Renal cortex interstitium (tissue), 11 donors: Measurements from ENCODE around the gene ATP13A2. TPM values are rescaled to one million over a fixed set of nuclear protein-coding genes. Genes with fewer than 3 reads are reported as not detected.
A peak's percentile ranks its signal among the peaks of the same experiment; 100 is the strongest.
"Not testable (repeated sequence)": the region's sequence is repeated elsewhere in the genome, so short reads cannot be mapped to it uniquely, and the experiment has no call there.

Experiments
- DNase-seq, 11 donors: peaks; one replicate each; pipeline ENCODE4 v3.0.0-alpha.2; 2013; ENCODE audit warnings: low read depth in 9 of 11, low spot score in 4 of 11; ENCODE audit errors: extremely low read depth in 1 of 11
- polyA plus RNA-seq, 3 donors: library from polyadenylated mRNA; unstranded; fragments of 120-200 nt; gene quantifications; one replicate each; pipeline ENCODE4 v1.2.1, GENCODE V29; 2013; ENCODE audit not compliant: insufficient read length in 3 of 3

The ATP13A2 gene
- polyA plus RNA-seq, 3 donors, result 27.8 to 38.6 (median 33.9) TPM

GRCh38 chr1:16969057-16969611, 42.6 kb downstream of the ATP13A2 start:
- no peak for DNase-seq

- DNase-seq, result no peak
Observed at GRCh38 chr1:16968372-16968771, 43.4 kb downstream of the ATP13A2 start.

- no peak for DNase-seq
Observed at GRCh38 chr1:16967962-16968361, 43.8 kb downstream of the ATP13A2 start.

DNA sequence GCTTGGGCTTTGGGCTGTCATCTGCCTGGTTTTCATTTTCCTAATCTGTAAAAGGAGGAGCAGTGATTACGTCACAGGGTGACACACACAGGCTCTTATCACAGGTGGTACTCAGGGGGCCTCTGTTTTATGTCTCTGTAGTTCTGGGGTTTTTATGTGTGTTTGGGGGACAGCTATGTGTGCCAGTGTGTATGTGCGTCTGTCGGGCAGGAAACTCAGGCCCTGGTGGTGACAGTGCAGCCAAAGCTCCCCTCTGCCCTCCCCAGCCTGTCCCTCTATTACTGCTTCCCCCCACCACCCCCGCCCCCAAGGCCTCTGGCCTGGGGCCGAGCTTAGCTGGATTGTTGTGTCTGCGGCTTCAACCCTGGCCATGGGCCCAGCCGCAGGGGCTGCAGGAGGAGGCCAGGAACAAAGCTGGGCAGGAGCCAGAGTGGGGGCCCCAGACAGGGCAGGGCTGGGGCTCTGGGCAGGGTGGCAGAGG, 44.6 kb downstream of the ATP13A2 start:
- no peak for DNase-seq

GRCh38 chr1:16966282-16966681, 45.4 kb downstream of the ATP13A2 start:
- no peak for DNase-seq

- no peak for DNase-seq
Observed at GRCh38 chr1:16965486-16966067, 46.2 kb downstream of the ATP13A2 start.

- DNase-seq, result not testable (repeated sequence)
Observed at GRCh38 chr1:16964169-16964568, 47.6 kb downstream of the ATP13A2 start.

DNA sequence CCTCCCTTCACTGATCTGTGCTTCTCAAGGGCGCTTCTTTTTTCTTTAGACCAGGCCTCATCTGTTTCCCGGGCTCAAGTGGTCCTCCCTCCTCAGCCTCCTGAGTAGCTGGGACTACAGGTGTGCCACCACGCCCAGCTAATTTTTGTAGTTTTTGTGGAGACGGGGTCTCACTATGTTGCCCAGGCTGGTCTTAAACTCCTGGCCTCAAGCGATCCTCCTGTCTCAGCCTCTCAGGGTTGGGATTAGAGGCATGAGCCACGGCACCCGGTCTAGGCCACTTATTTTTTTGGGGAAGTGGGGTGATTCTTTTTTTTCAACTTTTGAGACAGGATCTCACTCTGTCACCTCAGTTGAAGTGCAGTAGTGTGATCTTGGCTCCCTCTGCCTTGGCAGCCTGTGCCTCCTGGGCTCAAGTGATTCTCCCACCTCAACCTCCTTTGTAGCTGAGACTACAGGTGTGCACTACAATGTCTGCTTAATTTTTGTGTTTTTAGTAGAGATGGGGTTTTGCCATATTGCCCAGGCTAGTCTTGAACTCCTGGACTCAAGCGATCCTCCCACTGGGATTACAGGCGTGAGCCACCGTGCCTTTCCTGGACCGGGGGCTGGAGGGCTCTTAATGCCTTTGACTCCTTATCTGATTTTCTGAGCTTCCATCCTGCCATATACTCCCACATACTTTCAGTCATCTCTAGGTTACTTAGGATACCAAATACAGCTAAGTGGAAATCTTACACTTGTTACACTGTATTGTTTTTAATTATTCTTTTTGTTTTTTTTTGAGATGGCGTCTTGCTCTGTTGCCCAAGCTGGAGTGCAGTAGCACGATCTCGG, 50.2 kb downstream of the ATP13A2 start:
- DNase-seq, result no peak

DNA sequence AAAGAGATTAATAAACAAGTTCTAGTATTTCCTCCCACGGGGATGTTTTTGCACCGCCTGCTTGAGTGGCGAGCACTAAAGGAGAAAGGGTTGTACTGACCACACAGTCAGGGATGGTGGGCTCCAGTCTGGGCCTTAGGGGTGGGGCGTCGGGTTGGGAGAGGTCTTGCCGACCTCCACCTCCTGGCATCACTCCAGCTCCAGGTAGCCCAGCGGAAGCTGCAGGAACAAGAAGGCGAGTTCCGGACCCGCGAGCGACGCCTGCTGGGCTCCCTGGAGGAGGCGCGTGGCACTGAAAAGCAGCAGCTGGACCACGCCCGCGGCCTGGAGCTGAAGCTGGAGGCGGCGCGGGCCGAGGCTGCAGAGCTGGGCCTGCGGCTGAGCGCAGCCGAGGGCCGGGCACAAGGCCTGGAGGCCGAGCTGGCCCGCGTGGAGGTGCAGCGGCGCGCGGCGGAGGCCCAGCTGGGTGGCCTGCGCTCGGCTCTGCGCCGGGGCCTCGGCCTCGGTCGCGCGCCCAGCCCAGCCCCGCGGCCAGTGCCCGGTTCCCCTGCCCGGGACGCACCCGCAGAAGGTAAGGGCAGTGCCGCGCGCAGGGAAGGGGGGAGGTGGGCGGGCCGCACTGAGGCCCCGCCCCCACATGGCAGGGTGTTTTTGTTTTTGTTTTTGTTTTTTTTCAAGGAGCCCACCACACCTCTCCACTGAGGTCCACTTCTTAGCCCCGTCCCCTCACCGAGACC, 51.0 kb downstream of the ATP13A2 start:
- DNase-seq, result peak in 7 of 11 donors; percentile 68 to 78 (median 75)

- DNase-seq, result no peak
Observed at GRCh38 chr1:16958475-16958874, 53.3 kb downstream of the ATP13A2 start.

GRCh38 chr1:16957731-16958130, 54.0 kb downstream of the ATP13A2 start:
- no peak for DNase-seq

- no peak for DNase-seq
Observed at GRCh38 chr1:16956775-16957174, 55.0 kb downstream of the ATP13A2 start.

DNA sequence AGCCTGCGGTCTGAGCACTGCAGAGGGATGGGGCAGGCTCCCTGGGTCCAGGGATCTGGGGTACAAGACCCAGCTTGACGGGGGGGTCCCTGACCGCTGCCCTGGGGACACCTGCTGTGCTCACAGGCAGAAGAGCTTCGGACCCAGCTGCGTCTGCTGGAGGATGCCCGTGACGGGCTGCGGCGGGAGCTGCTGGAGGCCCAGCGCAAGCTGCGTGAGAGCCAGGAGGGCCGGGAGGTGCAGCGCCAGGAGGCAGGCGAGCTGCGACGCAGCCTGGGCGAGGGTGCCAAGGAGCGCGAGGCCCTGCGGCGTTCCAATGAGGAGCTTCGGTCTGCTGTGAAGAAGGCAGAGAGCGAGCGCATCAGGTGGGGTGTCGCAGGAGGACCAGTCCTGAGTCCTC, 56.5 kb downstream of the ATP13A2 start:
- no peak for DNase-seq

GRCh38 chr1:16954579-16954978, 57.1 kb downstream of the ATP13A2 start:
- no peak for DNase-seq

- not testable (repeated sequence) for DNase-seq
Observed at GRCh38 chr1:16952376-16952775, 59.4 kb downstream of the ATP13A2 start.

DNA sequence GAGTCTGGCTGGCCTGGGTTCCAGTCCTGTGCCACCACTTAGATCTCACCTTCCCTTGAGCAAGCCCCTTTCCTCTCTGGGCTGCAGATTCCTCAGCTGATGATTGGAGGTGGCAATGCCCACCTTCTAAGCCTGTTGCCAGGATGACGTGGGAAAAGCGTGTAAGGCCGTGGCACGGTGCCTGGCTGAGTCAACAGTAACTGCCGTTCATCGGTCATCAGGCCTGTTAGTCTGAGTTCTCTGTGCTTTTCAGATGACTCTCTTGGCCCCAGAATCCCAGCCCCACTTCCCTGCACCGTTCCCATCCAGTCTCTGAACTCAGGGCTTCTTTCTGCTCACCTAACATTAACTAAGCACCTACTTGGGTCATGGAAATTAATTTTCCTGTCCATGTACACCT, 62.7 kb downstream of the ATP13A2 start:
- not testable (repeated sequence) for DNase-seq

DNA sequence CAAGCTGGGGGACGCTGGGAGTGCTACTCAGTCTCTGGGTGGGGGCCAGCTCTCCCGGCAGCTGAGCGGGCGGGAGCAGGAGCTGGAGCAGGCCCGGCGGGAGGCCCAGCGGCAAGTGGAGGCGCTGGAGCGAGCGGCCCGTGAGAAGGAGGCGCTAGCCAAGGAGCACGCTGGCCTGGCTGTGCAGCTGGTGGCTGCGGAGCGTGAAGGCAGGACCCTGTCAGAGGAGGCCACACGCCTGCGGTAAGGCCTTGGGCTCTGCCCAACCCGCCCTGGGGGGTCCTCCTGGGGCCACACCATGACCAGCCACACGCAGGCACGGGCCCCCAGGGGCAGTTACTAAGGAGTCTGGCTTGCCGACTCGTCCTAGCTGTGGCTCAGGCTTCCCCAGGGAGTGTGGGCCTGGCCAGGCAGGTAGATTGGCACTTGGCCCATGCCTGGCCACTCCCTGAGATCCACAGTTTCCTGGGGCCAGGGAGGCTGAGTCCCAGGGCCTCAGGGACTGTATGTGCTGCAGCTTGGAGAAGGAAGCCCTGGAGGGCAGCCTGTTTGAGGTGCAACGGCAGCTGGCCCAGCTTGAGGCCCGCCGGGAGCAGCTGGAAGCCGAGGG, 63.3 kb downstream of the ATP13A2 start:
- peak in 3 of 11 donors; percentile 32 to 41 (median 38) for DNase-seq

DNA sequence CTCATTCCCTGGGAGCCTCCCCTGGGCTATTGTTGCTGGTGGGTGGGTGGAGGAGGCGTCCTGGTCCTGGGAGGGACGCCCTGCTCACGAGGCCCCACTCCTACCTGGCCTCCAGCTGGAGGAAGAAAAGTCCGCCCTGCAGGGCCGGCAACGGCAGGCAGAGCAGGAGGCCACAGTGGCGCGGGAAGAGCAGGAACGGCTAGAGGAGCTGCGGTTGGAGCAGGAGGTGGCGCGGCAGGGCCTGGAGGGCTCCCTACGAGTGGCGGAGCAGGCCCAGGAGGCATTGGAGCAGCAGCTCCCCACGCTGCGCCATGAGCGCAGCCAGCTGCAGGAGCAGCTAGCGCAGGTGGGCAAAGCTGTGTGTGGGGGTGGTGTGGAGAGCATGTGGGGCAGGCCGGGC, 65.1 kb downstream of the ATP13A2 start:
- DNase-seq, result no peak

GRCh38 chr1:16946185-16946584, 65.5 kb downstream of the ATP13A2 start:
- DNase-seq, result not testable (repeated sequence)
